Testis (tissue), 2 donors: ENCODE results near the gene TGFBR3.

Source experiments
- POLR2A ChIP-seq: fragments of 450-650 bp; IDR thresholded peaks from one replicate; pipeline ENCODE4 v1.6.1; 2017; ENCODE audit warnings: antibody characterized with exemption, mild to moderate bottlenecking, moderate library complexity
- TF ChIP-seq, protein P1 (sequence below), 3 experiments: fragments of 450-650 bp in 2 of 3; fragments of 200-600 bp in 1 of 3; sonication (generic) in 1 of 3; IDR thresholded peaks; one replicate each; pipeline ENCODE4 v1.5.1; 2016 to 2019; ENCODE audit warnings: antibody characterized with exemption in 3 of 3, mild to moderate bottlenecking in 2 of 3, moderate library complexity in 1 of 3

DNA sequence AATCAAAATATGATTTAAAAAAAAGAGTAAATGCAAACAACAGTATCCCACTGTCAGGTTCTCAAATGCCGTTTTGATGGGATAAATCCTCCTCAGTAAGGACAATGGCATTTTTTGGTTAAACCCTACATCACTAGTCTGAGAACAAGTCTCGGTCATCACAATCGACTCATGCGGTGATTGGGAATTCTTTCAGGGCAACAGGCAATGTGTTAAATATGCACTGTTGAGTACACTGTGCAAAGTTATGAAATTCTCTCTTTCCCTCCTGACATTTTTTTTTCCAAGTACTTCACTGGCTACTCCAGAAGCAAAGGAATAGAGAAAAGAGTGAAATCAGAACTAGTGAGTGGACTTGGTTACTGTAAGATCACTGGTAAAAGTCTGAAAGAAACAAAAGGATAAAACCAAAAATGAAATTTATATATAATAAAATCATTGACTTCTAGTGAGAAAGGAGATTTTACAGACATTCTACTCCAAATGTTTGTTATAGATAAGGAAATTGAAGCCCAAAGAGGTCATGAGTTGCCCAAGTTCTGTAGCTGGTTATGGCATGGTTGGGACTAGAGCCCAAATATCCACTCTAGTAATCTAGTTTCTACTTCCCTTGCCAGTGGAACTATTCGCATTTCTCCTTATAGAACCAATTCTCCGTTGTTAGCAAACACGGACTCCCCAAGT is 111.3 kb downstream of the TGFBR3 start:
- TF ChIP-seq, protein P1, sequence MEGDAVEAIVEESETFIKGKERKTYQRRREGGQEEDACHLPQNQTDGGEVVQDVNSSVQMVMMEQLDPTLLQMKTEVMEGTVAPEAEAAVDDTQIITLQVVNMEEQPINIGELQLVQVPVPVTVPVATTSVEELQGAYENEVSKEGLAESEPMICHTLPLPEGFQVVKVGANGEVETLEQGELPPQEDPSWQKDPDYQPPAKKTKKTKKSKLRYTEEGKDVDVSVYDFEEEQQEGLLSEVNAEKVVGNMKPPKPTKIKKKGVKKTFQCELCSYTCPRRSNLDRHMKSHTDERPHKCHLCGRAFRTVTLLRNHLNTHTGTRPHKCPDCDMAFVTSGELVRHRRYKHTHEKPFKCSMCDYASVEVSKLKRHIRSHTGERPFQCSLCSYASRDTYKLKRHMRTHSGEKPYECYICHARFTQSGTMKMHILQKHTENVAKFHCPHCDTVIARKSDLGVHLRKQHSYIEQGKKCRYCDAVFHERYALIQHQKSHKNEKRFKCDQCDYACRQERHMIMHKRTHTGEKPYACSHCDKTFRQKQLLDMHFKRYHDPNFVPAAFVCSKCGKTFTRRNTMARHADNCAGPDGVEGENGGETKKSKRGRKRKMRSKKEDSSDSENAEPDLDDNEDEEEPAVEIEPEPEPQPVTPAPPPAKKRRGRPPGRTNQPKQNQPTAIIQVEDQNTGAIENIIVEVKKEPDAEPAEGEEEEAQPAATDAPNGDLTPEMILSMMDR (IDR thresholded peaks at IDR 0.05), result no peak
- no peak for TF ChIP-seq POLR2A
